Measurements from ENCODE around the gene CATSPERZ. TPM values are rescaled to one million over a fixed set of nuclear protein-coding genes. Genes with fewer than 3 reads are reported as not detected.
A peak's percentile ranks its signal among the peaks of the same experiment; 100 is the strongest.

The CATSPERZ gene
- total and polyA plus RNA-seq, 9 of the 15 experiments (the other 6 are each of a cell fraction or from before 2014, with no cell fraction given) = 0.86 to 8.5 (median 3.5) TPM

DNA sequence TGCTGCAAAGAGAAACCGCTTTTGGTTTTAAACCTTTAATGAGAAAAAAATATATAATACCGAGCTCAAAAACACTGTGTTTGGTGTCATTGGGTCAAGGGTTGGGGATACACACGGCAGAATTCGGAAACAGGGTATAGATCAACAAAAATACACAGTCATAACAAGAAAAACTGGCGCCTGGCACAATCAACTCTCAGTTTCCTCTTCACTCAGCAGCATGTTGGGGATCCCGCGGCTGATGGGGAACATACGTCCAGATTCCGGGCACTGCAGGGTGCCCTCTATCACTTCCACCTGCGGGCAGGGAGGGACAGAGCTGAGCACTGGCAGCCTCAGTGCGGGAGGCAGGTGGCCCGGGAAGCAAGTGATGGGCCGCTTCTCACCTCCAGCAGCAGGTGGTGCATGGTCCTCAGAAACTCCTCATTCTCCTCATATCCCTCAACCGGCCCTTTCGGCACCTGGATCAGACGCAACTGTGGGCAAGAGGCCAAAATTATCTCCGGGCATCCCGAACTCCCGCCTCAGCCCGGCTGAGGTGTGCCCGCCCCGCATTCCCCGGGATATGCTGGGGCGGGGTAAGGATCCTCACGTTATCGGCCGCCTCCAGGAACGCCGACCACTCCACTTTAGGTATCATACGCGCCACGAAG lies 16.6 kb downstream of the CATSPERZ start (continued):
- no peak for TF ChIP-seq NFE2L1 (tag; IDR thresholded peaks at IDR 0.05; ENCODE audit: borderline replicate concordance, low read depth)
- TF ChIP-seq RNF2 (IDR thresholded peaks at IDR 0.05) = no peak
- peak; percentile 95; the same call in 1 of the 2 replicates for TF ChIP-seq DNMT1 (IDR thresholded peaks at IDR 0.05)
- no peak; a peak in 1 of 4 replicates for TF ChIP-seq TEAD1 (CRISPR knock-in tag; IDR thresholded peaks at IDR 0.05)
- TF ChIP-seq ZNF124 (CRISPR knock-in tag; IDR thresholded peaks at IDR 0.05) = no peak
- peak; percentile 89; the same call in 1 of the 2 replicates for TF ChIP-seq KAT7 (CRISPR knock-in tag; IDR thresholded peaks at IDR 0.05; ENCODE audit: borderline replicate concordance)
- TF ChIP-seq TEAD4 (IDR thresholded peaks at IDR 0.05; ENCODE audit: low read length) = peak; percentile 29; the same call in 1 of the 2 replicates
- no peak for TF ChIP-seq TEAD4 (CRISPR knock-in tag; IDR thresholded peaks at IDR 0.05; ENCODE audit: borderline replicate concordance)

DNA sequence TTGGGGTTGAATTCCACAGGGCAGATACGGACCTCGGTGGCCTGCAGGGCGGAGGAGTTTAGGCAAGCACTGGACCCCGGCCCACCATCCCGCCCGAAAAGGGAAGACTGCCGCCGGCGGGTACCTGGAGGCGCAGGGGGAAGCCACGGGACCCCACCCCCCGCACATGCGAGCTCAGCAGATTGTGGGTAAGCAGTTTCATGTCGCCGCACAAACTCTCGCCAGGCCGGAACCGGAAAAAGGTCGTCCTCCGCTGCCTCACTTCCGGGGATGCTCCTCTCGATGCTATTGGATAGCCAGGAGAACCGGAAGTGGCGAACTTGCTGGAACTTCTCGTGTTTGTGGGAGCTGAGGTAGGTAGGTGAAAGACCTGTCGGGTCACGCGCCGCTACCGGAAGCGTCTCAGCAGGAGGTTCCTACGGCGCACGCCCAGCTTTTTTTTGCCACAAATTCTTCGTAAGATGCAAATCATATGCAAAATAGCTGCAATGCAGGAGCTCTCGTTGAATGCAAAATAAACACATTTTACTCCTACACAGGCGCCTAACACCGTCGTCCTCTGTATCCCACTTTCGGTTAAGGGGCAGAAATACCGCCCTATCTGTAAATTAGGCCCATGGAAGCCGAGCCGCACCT lies 17.3 kb downstream of the CATSPERZ start, which contains the start of gene TRMT112:
Gene TRMT112, minus strand, starts transcription at position 235 of the 636 bp plus-strand sequence. Its CDS starts 33 bp downstream, at position 202.
- no peaks in the 10 kb centered on the region; the same call in 1 of the 2 replicates for H4K20me1 ChIP-seq (replicated peaks; ENCODE audit: control insufficient read depth, insufficient read depth, low read length)
- peak; percentile 69 to 99 (median 80) for DNase-seq (ENCODE audit: extremely low read depth in 1 of 4, low spot score in 3 of 4)
- WGBS (ENCODE audit: insufficient coverage, low coverage, missing lambda C conversion rate) = under 1% methylated on average over 42 of the region's 43 CpGs
- no peaks in the 10 kb centered on the region for H3K9me3 ChIP-seq (replicated peaks; ENCODE audit: control insufficient read depth, insufficient read depth, low read depth, low read length)
- H3K4me3 ChIP-seq = peak within 1 kb of the TSS; percentile 94
- ChIA-PET POLR2A (interaction anchor here (0.6 to 2.6 kb wide), 21 partner anchors 10 to 1680 kb away, joined by 3 to 12 read pairs (median 6); partner anchors contain the start of genes CCDC88B and STIP1), CTCF (ENCODE audit: low intra/inter-chr PET ratio) (interaction anchor here (1.1 to 2.7 kb wide), 4 partner anchors 14 to 336 kb away, joined by 3 to 19 read pairs (median 6); no protein-coding TSS in a partner anchor)
- peak; percentile 100 for FAIRE-seq
- no peaks in the 10 kb centered on the region for H3K9me1 ChIP-seq (ENCODE audit: control insufficient read depth, insufficient read depth, low read length)
- H3K9ac ChIP-seq (ENCODE audit: insufficient read depth in 1 of 2, low read depth in 2 of 2, low read length in 2 of 2) = peak within 1 kb of the TSS; percentile 92 to 94
- H3K4me1 ChIP-seq (replicated peaks in 1 of 2; ENCODE audit: control insufficient read depth in 2 of 2, insufficient read depth in 2 of 2, low read length in 2 of 2) = peaks cover 8 to 64% of the 10 kb centered on the region in 2 experiments; a peak in 4 of 5 replicates
- ATAC-seq = peak; percentile 85
- H3K27me3 ChIP-seq (ENCODE audit: control insufficient read depth in 2 of 2, insufficient read depth in 2 of 2, low read length in 2 of 2) = no peaks in the 10 kb centered on the region
- peak within 1 kb of the TSS; percentile 92 for H2AFZ ChIP-seq (ENCODE audit: low read depth, low read length)
- peaks cover 38% of the 10 kb centered on the region for H3K79me2 ChIP-seq (ENCODE audit: control insufficient read depth, insufficient read depth, low read length)
- in situ Hi-C loops (cut with MboI) = no loop called here
- H3K4me2 ChIP-seq (ENCODE audit: insufficient read depth, low read length) = peak within 1 kb of the TSS; percentile 95
- peaks cover 69% of the 10 kb centered on the region for H3K36me3 ChIP-seq (ENCODE audit: control insufficient read depth, insufficient read depth, low read length)
- BruUV-seq (replicated peaks) = no TSS peak
- H3K27ac ChIP-seq (ENCODE audit: extremely low read depth, low read depth, low read length) = peak within 1 kb of the TSS; percentile 99
- intact Hi-C loops (cut with micrococcal nuclease) = loop anchor here (1.0 kb wide), 2 partner anchors 14 to 38 kb away; no protein-coding TSS in a partner anchor
- TF ChIP-seq HCFC1 (IDR thresholded peaks at IDR 0.05; ENCODE audit: low read depth, low read length) = peak; percentile 75
- TF ChIP-seq, protein P1, sequence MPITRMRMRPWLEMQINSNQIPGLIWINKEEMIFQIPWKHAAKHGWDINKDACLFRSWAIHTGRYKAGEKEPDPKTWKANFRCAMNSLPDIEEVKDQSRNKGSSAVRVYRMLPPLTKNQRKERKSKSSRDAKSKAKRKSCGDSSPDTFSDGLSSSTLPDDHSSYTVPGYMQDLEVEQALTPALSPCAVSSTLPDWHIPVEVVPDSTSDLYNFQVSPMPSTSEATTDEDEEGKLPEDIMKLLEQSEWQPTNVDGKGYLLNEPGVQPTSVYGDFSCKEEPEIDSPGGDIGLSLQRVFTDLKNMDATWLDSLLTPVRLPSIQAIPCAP (CRISPR knock-in tag; IDR thresholded peaks at IDR 0.05; ENCODE audit: borderline replicate concordance) = no peak
- peak; percentile 69 for TF ChIP-seq ASH1L (IDR thresholded peaks at IDR 0.05; ENCODE audit: borderline replicate concordance, low read depth, partially characterized antibody)
- no peak for TF ChIP-seq DNMT1 (IDR thresholded peaks at IDR 0.05)
